ENCODE results near the gene TSPAN18.

- TF ChIP-seq CTCF (IDR thresholded peaks at IDR 0.05) (no peak), POLR2A (IDR thresholded peaks at IDR 0.05) (no peak)
Observed at GRCh38 chr11:44742508-44743246, 15.9 kb downstream of the TSPAN18 start.

All from thyroid gland (tissue), 4 donors.